ENCODE results near the gene MAP3K8.

Gene MAP3K8

DNA sequence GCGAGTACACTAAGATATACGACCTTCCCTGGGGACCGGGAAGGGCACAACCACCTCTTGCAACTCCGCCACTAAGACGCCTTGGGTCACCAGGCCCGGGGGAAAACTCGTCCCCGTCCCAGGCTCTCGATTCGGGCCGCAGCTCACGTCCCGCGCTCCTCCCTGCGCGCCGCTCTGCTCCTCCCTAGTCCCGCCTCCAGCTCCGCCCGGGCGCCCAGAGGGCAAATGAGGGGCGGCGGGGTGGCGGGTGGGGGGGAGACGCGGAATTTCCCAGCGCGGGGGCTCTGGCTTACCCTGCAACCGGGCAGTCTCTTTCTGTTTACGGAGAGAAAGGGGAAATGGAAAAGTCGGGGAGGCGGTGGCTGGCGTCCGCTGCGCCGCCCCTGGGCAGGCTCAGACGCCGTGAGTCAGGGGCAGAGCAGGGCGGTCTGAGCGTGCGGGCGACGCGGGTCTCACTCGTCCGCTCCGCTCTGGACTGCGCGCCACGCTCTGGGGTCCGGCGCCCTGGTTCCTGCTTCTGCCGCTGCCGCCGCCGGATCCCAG, at the start of gene MAP3K8:
TSS of gene MAP3K8 (plus strand) at position 455 of the 543 bp plus-strand sequence. CDS start 4,755 bp downstream, outside the sequence.
- peak; percentile 86 for DNase-seq

DNA sequence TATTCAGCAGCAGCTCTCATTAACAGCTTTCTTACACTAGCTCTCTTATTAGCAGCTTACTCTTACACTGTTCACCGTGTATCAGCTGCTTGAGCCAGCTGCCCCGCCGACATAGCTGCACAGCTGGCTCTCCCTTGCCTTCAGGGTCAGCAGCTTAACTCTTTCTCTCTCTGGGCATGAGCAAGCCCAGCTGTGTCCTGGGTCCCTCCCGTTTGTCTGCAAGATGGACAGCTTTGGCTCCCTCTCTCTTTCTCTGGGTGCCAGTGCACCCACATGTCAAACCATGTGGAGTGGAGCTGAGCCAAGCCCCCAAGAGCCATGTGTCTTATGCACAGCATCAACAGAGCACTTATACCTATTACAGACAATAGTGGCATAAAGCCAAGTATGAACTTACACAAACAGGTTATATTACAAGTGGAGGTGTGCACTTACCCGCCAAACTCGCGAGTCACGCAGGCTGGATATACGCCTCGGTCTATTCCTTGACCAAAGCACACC, 49.2 kb upstream of the MAP3K8 start:
- DNase-seq = no peak

DNA sequence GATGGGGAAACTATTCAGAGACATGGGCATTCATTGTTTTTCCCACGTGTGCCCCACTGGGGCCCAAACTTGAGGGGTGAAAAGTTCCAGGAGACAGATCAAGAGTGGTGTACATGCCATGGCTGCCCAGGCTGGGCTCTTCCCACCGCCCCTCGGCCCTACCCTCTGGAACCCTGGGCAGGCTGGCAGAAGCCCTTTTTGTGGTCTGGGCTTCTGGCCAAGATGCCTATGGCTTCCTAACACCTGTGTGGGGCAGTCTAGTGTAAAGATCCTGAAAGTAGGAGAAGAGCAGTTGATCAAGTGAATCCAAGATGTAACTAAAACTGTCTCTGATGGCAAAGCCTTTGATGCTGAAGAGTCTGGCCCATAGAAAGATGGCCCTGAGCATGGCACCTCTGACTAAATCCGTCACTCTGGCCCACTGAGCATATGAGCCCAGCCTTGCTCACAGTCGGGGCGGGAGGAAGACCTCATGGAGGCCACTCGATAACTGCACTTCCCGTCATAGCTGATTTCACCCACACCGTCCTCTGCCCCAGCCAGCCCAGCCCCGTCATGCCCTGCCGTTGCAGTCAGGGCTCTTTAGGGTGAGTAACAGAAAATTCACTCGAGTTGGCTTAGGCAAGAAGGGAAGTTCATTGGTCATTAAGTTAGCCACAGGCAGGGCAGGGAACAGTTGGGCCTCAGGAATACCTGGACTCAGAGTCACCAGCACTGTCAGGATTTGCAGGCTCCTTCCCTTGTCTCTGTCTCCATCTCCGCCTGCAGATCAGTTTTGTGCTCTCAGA, 47.0 kb upstream of the MAP3K8 start:
- no peak for DNase-seq

DNA sequence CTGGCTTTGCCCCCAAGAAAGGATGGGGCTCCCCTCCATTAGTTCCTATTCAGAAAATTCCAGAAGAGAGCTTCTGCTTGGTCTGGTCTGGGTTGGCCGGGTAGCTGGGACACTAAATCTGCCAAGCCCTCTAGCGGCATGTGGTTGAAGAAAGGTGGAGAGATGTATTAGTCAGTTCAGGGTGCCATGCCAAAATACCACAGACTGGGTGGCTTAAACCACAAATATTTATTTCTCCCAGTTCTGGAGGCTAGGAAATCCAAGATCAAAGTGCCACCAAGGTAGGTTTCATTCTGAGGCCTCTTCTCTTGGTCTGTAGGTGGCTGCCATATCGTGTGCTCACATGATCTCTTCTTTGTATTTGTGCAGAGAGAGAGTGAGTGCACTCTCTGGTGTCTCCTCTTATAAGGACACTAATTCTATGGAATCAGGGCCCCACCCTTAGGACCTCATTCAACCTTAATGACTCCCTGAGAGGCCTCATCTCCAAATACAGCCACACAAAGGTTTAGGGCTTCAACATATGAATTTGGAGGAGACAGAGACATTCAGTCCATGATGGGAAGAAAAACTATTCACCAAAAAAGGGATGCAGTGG, 46.2 kb upstream of the MAP3K8 start:
- DNase-seq = no peak

DNA sequence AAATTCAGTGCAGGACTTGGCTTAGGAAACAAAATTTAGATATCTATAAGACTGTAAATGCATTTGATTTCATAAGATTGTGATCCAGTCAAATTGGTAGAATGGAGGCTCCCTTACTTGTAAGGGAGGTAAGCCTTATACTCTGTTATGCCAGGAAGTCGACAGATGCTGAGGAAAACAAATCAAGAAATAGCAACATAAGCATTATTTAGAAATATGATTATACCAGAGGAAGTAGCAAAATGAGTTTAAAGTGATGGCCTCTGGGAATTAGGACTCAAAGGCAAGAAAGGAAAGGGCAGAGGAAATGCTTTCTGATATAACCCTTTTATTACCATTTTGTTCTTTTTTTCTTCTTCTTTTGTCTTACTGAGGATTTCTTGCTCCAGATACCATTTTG, 44.4 kb upstream of the MAP3K8 start:
- DNase-seq = no peak

DNA sequence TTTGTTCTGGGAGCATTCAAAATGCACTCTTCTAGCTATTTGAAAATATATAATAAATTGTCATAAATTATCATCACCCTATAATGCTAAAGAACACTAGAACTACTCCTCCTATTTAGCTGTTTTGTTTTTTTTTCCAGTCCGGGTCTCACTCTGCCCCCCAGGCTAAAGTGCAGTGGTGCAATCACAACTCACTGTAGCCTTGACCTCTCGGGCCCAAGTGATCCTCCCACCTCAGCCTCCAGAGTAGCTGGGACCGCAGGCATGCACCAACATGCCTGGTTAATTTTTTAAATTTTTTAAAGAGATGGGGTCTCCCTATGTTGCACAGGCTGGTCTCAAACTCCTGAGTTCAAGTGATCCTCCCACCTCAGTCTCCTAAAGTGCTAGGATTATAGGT, 43.8 kb upstream of the MAP3K8 start:
- no peak for DNase-seq

DNA sequence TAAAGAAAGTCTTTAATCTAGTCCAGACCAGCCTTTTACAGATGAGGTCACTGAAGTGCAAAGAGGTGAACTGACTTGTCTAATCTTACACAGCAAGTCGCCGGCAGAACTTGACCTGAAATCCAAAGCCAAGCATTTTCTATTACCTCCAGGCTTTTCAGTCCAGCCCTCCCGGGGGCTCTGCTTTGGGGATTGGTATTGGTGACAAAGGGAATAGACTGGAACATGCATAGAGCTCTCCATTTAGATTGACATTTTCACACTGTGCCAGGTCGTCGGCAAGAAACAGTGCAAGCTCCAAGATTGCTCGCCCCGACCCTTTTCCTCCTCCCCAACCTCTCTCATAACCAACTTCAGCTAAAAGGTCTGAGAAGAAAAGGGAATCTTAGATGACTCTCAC, 42.7 kb upstream of the MAP3K8 start:
- no peak for DNase-seq

DNA sequence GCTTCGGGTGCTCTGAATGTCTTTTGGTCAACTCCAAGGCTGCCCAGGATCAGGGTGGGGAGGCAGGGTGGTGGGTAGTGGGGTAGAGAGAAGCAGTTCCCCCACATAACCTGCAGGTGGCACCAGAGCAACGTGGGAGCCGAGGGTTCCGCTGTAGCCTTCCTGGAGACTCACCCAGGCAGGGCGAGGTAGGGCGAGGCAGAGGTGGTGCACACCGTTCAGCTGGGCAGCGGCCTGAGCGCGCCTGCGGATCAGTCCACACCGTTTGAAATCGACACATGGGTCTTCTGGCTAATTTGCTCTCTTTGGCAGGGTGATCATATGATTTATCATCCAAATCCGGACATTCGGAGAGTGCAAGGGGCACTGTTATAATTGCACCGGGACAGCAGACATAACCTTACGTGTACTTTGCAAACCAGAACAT, 41.4 kb upstream of the MAP3K8 start:
- DNase-seq = peak; percentile 74

DNA sequence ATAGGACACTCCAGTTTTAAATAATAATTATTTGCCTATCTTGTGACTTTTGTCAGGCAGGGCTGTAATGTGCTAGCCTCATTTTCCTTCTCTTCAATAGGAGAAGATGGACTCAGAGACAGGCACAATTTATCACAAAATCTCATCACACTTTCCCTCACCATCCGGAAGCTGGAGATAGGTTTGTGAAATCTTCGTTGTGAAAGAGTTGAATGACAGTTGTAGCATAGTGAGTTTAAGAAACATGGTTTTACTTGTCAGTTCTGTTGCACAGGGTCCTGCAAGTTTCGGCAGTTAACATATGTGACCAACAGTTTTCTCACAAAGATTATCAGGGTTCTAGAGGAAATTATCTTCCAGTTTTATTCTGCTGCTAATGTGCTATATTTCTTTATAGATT, 37.7 kb upstream of the MAP3K8 start:
- no peak for DNase-seq

DNA sequence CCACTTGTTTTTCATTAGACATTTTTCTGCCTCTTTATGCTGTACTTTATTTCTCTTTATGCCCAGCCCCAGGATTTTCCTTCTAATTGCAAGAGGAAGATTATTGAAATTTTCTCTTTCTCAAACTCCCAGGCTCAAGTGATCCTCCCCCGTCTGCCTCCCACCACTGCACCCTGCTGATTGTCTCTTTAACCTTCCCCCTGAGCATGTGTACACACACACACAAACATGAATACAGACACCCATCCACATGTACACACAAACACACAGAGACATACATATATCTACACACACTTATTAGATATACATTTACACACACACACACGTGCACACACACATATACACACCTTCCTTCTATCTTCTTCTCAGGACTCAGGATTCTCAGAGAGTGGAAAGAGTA, 37.3 kb upstream of the MAP3K8 start:
- no peak for DNase-seq

DNA sequence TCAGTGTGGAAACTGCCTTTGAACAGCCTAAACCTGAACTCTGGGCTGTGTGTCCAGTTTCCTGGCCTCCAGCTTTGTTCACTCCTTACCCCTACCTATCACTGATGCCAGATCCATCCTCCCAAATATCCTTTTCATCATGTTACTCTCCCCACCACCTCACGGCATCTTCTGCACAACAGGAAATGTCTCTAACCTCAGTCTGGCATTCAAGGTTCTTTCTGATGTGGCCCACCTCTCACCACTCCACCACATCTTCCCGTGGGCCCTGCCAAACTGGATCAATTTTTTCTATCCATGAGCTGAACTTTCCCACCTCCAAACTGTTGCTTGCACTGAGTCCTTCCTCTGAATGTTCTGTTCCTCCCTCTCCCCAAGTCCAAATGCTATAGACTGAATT, 35.8 kb upstream of the MAP3K8 start:
- DNase-seq = no peak

DNA sequence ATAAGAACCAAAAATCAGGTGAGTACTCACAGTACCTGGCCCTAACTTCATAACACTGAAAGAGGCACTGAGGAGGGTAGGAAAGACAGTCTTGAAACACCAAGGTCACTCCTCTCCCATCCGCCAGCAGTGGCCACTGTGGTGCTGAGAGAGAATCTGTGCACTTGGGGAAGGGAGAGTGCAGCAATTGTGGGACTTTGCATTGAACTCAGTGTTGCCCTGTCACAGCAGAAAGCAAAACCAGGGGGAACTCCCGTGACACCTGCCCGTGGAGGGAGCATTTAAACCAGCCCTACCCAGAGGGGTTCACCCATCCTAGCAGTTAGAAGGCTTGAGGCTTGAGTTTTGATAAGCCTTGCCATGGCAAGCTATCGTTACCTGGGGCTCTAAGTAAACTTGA, 35.2 kb upstream of the MAP3K8 start:
- DNase-seq = no peak

DNA sequence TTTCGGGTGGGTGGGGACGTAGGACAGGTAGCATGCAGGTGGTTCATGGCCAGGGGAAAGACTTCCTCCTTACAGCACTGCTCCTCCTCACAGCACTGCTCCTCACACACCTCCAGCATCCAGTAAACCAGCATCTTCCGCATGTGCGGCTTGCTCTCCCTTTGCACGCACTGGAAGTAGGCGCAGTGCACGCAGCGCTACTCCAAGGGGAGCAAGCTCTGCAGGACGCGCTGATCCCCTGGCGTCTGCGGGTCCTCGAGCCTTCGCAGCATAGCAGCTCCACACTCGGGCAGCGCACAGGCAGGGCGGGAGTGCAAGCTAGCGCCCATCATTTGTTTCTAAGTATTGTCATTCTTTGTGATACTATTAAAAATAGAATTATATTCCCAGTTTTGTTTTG, 30.5 kb upstream of the MAP3K8 start:
- DNase-seq = no peak

DNA sequence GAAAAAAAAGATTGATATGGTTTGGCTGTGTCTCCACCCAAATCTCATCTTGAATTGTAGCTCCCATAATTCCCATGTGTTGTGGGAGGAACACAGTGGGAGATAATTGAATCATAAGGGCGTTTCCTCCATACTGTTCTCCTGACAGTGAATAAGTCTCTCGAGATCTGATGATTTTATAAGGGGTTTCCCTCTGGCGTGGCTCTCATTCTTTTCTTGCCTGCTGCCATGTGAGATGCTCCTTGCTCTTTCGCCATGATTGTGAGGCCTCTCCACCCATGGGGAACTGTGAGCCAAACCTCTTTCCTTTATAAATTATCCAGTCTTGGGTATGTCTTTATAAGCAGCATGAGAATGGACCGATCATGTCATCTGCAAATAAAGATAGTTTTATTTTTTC, 29.4 kb upstream of the MAP3K8 start:
- no peak for DNase-seq

DNA sequence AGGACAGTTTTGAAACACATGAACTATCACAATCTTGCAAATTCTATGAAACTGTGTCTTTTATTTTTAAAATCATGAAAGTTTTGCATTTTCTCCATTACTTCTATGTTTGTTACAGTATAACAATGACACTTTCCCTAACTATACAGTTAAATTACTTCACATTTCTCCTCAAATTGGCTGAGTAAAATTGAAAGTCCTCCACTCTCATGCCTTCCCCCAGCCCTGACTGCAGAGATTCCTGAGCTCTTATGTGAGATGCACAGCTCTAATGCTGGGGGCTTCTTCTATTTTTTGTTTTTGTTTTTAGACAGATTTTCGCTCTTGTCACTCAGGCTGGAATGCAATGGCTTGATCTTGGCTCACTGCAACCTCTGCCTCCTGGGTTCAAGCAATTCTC, 22.7 kb upstream of the MAP3K8 start:
- DNase-seq = no peak

DNA sequence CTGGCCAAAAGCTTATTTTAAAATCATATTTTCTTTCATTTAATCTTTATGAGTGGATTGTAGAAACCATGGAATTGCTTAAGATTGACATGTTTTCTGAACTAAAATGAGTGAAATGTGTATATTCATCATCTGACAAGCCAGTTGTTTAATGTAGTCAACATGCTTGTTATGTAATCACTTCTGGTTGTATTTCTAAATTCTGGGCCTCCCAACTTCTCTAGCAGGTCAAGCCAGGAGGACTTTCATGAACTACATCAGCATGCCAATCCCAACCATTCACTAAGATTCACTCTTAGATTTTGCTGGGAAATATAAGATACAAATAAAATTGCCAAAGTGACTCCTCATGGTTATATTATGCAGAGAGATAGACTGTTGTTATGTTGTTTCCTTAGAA, 21.1 kb upstream of the MAP3K8 start:
- no peak for DNase-seq

DNA sequence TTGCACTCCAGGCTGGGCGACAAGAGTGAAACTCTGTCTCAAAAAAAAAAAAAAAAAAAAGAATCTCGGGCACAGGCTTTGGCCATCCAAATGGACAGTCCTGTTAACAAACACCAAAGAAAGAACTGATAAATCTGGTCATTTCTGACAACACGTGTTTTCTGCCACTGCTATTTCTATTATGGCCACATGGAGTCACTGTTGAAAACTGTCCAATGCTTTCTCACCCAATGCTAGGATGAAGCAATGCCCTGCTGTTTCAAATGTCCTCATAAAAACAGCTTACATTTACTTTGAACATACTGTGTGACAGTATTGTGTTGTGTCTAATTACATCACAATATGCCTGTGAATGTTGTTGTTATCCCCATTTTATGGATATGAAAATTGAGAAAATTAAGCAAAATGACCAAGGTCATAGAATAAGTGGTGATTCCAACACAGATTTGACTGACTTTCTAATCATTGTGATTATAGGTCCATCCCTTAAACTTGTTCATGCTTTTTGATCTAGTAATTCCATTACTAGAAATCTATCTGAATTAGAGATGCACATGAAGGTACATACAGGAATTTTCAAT, 19.9 kb upstream of the MAP3K8 start:
- DNase-seq = no peak

DNA sequence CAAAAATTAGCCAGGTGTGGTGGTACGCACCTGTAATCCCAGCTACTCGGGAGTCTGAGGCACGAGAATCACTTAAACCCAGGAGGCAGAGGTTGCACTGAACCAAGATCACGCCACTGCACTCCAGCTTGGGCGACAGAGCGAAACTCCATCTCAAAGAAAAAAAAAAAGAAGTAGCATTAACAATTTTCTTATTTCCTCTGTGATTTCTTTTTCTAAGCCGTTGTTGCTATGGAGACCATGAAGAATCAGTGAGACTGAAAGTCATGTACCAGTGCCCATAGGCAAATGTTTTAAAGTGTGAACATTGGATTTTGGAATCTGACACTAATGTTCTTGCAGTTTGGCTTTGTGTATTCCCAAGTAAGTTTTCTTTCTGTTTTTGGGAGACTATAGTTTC, 18.4 kb upstream of the MAP3K8 start:
- no peak for DNase-seq

DNA sequence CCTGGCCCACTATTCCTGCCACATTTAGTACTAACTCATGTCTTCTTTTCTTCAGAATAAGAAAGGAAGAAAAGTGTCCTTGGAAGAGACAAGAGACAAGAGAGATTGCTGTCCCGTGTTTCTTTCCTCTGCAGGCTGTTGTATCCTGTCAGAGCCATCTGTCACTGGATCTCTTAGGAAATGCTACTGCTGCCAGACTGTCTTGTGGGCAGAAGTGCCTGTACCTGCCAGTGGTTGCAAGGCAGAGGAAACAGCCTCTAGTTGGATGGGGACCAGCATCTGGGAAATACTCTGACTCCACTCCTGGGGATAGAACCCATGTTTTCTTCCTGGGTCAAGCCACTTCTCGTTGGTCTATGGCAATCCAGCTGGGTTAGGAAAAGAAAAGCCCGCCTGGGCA, 16.7 kb upstream of the MAP3K8 start:
- DNase-seq = no peak

DNA sequence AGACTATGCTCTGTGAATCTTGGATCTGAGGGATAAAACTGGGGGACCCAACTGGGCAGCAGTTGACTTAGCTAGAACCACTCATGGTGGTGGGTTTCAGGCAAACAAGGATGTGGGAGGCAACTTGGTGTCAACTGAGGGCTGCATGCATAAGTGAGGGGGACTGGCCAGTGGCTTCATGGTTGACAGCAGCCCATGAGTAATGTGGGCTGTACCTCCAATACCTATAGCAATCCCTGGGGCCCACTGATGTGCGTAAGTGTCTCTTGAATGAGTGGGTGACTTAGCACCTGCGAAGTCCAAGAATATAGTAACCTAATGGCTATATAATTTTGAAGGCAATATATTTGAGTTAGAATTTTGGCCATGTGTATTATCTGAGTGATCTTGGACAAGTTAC, 13.7 kb upstream of the MAP3K8 start:
- no peak for DNase-seq

DNA sequence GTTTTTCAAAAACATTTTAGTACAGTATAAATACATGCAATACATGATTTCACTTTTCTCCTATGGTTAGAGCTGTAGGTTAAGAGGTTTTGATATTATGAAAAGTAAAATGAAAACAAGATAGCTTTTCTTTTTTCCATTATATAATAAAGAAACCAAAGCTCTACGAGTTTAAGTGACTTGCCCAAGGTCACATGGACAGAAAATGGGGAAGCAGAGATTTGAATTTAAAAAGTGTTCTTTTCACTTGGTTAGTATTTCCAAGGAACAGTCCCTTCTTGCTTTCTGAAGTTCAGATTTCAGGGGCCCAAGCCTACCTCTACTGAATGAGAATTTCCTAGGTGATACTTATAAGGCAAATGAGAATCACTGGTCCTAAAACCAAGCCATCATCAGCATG, 13.2 kb upstream of the MAP3K8 start:
- DNase-seq = no peak

DNA sequence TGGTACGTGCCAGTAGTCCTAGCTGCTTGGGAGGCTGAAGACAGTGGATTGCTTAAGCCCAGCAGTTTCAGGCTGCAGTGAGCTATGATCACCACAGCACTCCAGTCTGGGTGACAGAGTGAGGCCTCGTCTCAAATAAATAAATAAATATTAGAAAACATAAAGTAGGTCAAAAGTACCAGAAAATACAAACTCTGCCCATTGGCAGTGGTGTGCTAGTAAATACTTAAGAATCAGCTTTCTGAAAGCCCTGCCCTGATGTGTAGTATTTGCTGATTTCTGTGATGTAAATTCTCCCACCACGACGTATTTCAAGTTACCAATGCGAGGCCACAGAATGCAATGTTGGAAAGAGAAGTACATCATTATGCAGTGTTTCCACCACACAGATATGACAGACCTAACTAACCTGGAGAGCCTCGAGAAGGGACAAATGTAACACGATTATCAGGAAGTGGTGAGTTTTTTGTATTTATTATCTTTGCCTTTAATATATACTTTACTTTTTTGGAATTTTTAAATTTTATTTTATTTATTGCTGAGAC, 11.8 kb upstream of the MAP3K8 start:
- no peak for DNase-seq

DNA sequence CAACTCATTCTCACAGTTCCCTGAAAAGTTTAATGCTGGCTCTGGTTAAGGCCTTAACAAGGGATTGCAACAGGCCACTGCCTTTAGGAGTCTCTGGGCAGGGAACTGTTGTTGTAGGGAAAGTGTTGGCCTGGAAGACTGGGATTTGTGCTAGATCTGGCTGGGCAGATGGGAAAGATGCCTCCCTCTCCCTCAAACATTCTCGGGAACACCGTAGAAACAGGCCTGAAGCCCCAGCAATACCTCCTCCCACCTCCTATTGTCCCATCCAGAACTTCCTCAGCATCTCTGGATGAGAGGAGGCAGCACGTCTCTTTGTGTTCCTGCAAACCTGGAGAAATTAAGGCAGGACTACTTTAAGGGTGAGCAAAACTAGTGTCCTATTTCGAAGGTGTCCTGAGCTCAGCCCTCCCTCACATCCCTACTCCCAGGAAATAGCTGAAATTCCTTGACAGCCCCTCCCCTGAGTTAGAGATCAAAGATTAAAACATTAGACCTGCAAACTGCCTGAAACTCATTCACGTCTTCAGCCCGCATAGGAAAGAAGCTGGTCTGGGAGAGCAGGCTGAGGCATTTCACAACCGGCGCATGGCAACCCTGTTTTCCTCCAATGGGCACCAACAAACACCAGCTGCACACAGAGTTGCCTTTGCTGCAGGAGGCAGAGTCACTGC, 10.9 kb upstream of the MAP3K8 start:
- DNase-seq = no peak

Data from stimulated activated CD4-positive, alpha-beta T cell treated with anti-CD3 and anti-CD28 coated beads, Interleukin-4, amount 100 ng/mL, for 1 hour (primary cell).